ENCODE measurements around the gene SLC6A2.

SLC6A2 gene

GRCh38 chr16:55672471-55672870 lies 16.7 kb downstream of the SLC6A2 start:
- DNase-seq = no peak

- no peak for DNase-seq
Measured at GRCh38 chr16:55678161-55678821, 22.5 kb downstream of the SLC6A2 start.

GRCh38 chr16:55682086-55682485 lies 26.3 kb downstream of the SLC6A2 start:
- DNase-seq = no peak

GRCh38 chr16:55685973-55686372 lies 30.2 kb downstream of the SLC6A2 start:
- DNase-seq = no peak

- no peak for DNase-seq
Measured at GRCh38 chr16:55686671-55687070, 30.9 kb downstream of the SLC6A2 start.

- no peak for DNase-seq
Measured at GRCh38 chr16:55687802-55688201, 32.0 kb downstream of the SLC6A2 start.

- no peak for DNase-seq
Measured at GRCh38 chr16:55690841-55691240, 35.1 kb downstream of the SLC6A2 start.

- DNase-seq = no peak
Measured at GRCh38 chr16:55691771-55692170, 36.0 kb downstream of the SLC6A2 start.

GRCh38 chr16:55695595-55695994 lies 39.8 kb downstream of the SLC6A2 start:
- no peak for DNase-seq

GRCh38 chr16:55697867-55698266 lies 42.1 kb downstream of the SLC6A2 start:
- no peak for DNase-seq

GRCh38 chr16:55698331-55698730 lies 42.5 kb downstream of the SLC6A2 start:
- DNase-seq = no peak

- no peak for DNase-seq
Measured at GRCh38 chr16:55698946-55699345, 43.2 kb downstream of the SLC6A2 start.

- no peak for DNase-seq
Measured at GRCh38 chr16:55699616-55700015, 43.8 kb downstream of the SLC6A2 start.

- no peak for DNase-seq
Measured at GRCh38 chr16:55700067-55700466, 44.3 kb downstream of the SLC6A2 start.

- no peak for DNase-seq
Measured at GRCh38 chr16:55700961-55701360, 45.2 kb downstream of the SLC6A2 start.

GRCh38 chr16:55701442-55702319 lies 45.9 kb downstream of the SLC6A2 start:
- DNase-seq = peak in 2 of 5 donors; percentile 13 to 24

- peak in 1 of 5 donors; percentile 14 for DNase-seq
Measured at GRCh38 chr16:55703003-55704001, 47.5 kb downstream of the SLC6A2 start.

- DNase-seq = no peak
Measured at GRCh38 chr16:55706739-55707384, 51.1 kb downstream of the SLC6A2 start.

GRCh38 chr16:55709801-55710200 lies 54.0 kb downstream of the SLC6A2 start:
- DNase-seq = no peak

- DNase-seq = no peak
Measured at GRCh38 chr16:55710466-55710865, 54.7 kb downstream of the SLC6A2 start.

- DNase-seq = peak in 4 of 5 donors; percentile 27 to 47 (median 38)
Measured at GRCh38 chr16:55711959-55712876, 56.4 kb downstream of the SLC6A2 start.

All from T-helper 1 cell (primary cell).